GM19023 (cell line): ENCODE measurements around the gene POGLUT3.

ENCODE experiments used
- ATAC-seq: cut with Tn5 transposase; IDR thresholded peaks from one replicate; pipeline ENCODE4 v1.9.1; 2021; ENCODE audit warnings: mild to moderate bottlenecking, moderate library complexity; ENCODE audit not compliant: unreplicated experiment

POGLUT3 gene

GRCh38 chr11:108500721-108501120 lies 2.5 kb upstream of the POGLUT3 start:
- ATAC-seq: no peak

- ATAC-seq: no peak
These were observed 2.0 kb upstream of the POGLUT3 start for GRCh38 chr11:108500169-108500568.

GRCh38 chr11:108498816-108499408 lies 728 bp upstream of the POGLUT3 start:
- ATAC-seq: no peak

- ATAC-seq: peak; percentile 48
These were observed 703 bp downstream of the POGLUT3 start for GRCh38 chr11:108497317-108498045.

- no peak for ATAC-seq
These were observed 1.4 kb downstream of the POGLUT3 start for GRCh38 chr11:108496643-108497256.

GRCh38 chr11:108495326-108495725 lies 2.9 kb downstream of the POGLUT3 start:
- ATAC-seq: no peak

GRCh38 chr11:108494182-108494581 lies 4.0 kb downstream of the POGLUT3 start:
- no peak for ATAC-seq

- ATAC-seq: no peak
These were observed 6.2 kb downstream of the POGLUT3 start for GRCh38 chr11:108491936-108492335.

- no peak for ATAC-seq
These were observed 11.4 kb downstream of the POGLUT3 start for GRCh38 chr11:108486828-108487227.

GRCh38 chr11:108486331-108486730 lies 11.9 kb downstream of the POGLUT3 start:
- no peak for ATAC-seq

- no peak for ATAC-seq
These were observed 15.0 kb downstream of the POGLUT3 start for GRCh38 chr11:108483163-108483562.

- ATAC-seq: no peak
These were observed 23.3 kb downstream of the POGLUT3 start for GRCh38 chr11:108474664-108475463.

GRCh38 chr11:108472681-108473080 lies 25.5 kb downstream of the POGLUT3 start:
- no peak for ATAC-seq

- no peak for ATAC-seq
These were observed 29.7 kb downstream of the POGLUT3 start for GRCh38 chr11:108468478-108468864.

GRCh38 chr11:108467091-108467823 lies 30.9 kb downstream of the POGLUT3 start, which contains the start of gene C11orf65:
TSS of gene C11orf65 (minus strand) at chr11:108467529. CDS start at chr11:108461559, 5,970 bp downstream.
- peak; percentile 99 for ATAC-seq

GRCh38 chr11:108466405-108466804 lies 31.8 kb downstream of the POGLUT3 start:
- ATAC-seq: no peak

- ATAC-seq: no peak
These were observed 44.9 kb downstream of the POGLUT3 start for GRCh38 chr11:108453207-108453835.
